Measurements from ENCODE around the gene CHCHD10. TPM values are rescaled to one million over a fixed set of nuclear protein-coding genes. Genes with fewer than 3 reads are reported as not detected.
A peak's percentile ranks its signal among the peaks of the same experiment; 100 is the strongest.

The CHCHD10 gene
- total RNA-seq, 1 experiment from 2014 or later = 178 TPM

- ChIA-PET POLR2A (no interaction called here), CTCF (no interaction called here)
- Mint-ChIP-seq H3K4me3 (ENCODE audit: unreplicated experiment) (no peak overlapping the region), H3K36me3 (ENCODE audit: insufficient read depth, unreplicated experiment) (peaks cover 87% of the 10 kb centered on the region), H3K4me1 (ENCODE audit: low read depth, unreplicated experiment) (no peaks in the 10 kb centered on the region), H3K9me3 (ENCODE audit: unreplicated experiment) (no peaks in the 10 kb centered on the region), H3K27ac (ENCODE audit: unreplicated experiment) (no peak overlapping the region), H3K27me3 (ENCODE audit: insufficient read depth, unreplicated experiment) (no peaks in the 10 kb centered on the region)
- Histone ChIP-seq H3K4me1 (no peaks in the 10 kb centered on the region), H3K4me3 (ENCODE audit: low read depth, low read length) (no peak overlapping the region), H3K9me3 (no peaks in the 10 kb centered on the region), H3K36me3 (ENCODE audit: control insufficient read depth, insufficient read depth, low read length) (peaks cover 2% of the 10 kb centered on the region; the same call in 1 of the 2 replicates), H3K27me3 (replicated peaks; ENCODE audit: control insufficient read depth, insufficient read depth, low read length) (no peaks in the 10 kb centered on the region)
- TF ChIP-seq CTCF (IDR thresholded peaks at IDR 0.05; ENCODE audit: insufficient read depth in 1 of 2, low read depth in 1 of 2, low read length in 1 of 2, severe bottlenecking in 1 of 2, unreplicated experiment in 1 of 2) = no peak
- BruUV-seq (replicated peaks) = no TSS peak
- intact Hi-C loops (cut with micrococcal nuclease; ENCODE audit: unreplicated experiment) = no loop called here
- DNase-seq = no peak
Measured at GRCh38 chr22:23806837-23807236, 39.1 kb upstream of the CHCHD10 start.

DNA sequence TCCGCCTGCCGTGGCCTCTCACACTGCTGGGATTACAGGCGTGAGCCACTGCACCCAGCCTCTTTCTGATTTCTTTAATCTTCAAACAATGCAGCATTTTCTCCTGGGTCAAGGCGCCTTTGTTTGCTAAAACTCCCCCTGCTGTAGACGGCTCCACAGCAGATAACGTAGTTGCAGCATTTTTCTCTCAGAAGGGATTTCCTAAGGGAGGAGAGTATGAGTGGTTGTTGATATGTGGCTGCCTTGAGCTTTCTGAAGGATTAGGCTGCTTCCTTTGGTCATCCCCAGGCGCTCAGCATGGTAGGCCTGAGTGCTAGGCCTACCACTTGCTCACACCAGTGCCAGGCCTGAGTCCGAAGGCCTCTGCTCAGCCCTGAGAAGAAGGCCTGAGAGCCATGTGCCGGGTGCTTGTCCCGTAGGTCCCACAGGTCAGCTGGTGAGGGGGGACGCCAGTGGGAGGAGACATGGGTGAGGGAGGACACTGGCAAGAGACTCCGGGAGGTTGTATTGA is 37.1 kb upstream of the CHCHD10 start:
- peaks cover 5% of the 10 kb centered on the region for H3K36me3 ChIP-seq (ENCODE audit: control insufficient read depth, insufficient read depth, low read length)
- no peaks in the 10 kb centered on the region for H3K9me3 ChIP-seq
- DNase-seq = no peak
- peaks cover 87% of the 10 kb centered on the region for H3K36me3 Mint-ChIP-seq (ENCODE audit: insufficient read depth, unreplicated experiment)
- no peaks in the 10 kb centered on the region for H3K27me3 ChIP-seq (replicated peaks; ENCODE audit: control insufficient read depth, insufficient read depth, low read length)
- H3K27me3 Mint-ChIP-seq (ENCODE audit: insufficient read depth, unreplicated experiment) = no peaks in the 10 kb centered on the region
- ChIA-PET CTCF (interaction anchor here (0.9 kb wide), 1 partner anchor 34 kb away, joined by 4 read pairs; no protein-coding TSS in a partner anchor), POLR2A (no interaction called here)
- no peaks in the 10 kb centered on the region for H3K4me1 Mint-ChIP-seq (ENCODE audit: low read depth, unreplicated experiment)
- no peak for TF ChIP-seq CTCF (IDR thresholded peaks at IDR 0.05; ENCODE audit: insufficient read depth in 1 of 2, low read depth in 1 of 2, low read length in 1 of 2, severe bottlenecking in 1 of 2, unreplicated experiment in 1 of 2)
- BruUV-seq (replicated peaks) = no TSS peak
- no peak overlapping the region for H3K4me3 ChIP-seq (ENCODE audit: low read depth, low read length)
- no peak overlapping the region for H3K4me3 Mint-ChIP-seq (ENCODE audit: unreplicated experiment)
- no peaks in the 10 kb centered on the region for H3K4me1 ChIP-seq
- no peaks in the 10 kb centered on the region for H3K9me3 Mint-ChIP-seq (ENCODE audit: unreplicated experiment)
- intact Hi-C loops (cut with micrococcal nuclease; ENCODE audit: unreplicated experiment) = no loop called here
- H3K27ac Mint-ChIP-seq (ENCODE audit: unreplicated experiment) = peak overlapping the region; percentile 48

DNA sequence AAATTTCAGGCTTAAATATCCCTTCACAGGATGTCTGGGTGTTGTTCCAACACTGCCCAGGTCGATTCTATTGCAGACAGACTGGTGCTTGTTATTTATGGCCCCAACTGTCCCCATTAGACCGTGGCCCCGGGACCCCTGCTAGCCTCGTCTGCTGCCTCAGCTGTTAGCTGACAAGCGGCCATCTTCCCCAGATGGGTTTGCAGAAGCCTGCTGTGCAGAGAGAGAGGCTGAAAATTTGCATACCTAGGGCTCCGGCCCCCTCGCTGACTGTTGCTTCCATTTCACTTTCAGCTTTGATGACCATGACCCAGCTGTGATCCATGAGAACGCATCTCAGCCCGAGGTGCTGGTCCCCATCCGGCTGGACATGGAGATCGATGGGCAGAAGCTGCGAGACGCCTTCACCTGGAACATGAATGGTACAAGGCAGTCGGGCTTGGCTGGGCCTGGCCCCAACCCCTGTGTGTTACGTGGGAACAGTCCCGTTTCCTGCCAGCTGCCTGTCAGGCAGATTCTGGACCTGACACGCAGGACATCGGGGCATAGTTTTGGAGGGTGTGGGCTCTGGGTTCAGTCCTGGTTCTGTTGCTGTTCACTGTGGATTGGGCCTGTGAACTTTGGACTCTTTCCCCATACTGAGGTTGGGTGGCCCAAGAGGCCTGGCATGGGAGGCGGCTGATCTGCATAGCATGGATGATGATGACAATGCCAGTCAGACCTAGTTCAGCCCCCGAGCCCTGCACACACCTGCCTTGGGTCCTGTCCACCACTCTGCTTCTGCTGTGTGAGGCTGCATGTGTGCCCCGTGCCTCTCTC is 35.4 kb upstream of the CHCHD10 start:
- Histone ChIP-seq H3K9me3 (no peaks in the 10 kb centered on the region), H3K36me3 (ENCODE audit: control insufficient read depth, insufficient read depth, low read length) (peaks cover 5% of the 10 kb centered on the region), H3K27me3 (replicated peaks; ENCODE audit: control insufficient read depth, insufficient read depth, low read length) (no peaks in the 10 kb centered on the region), H3K4me3 (ENCODE audit: low read depth, low read length) (no peak overlapping the region), H3K4me1 (no peaks in the 10 kb centered on the region)
- no peak for DNase-seq
- ChIA-PET CTCF (no interaction called here), POLR2A (no interaction called here)
- intact Hi-C loops (cut with micrococcal nuclease; ENCODE audit: unreplicated experiment) = no loop called here
- H3K4me3 Mint-ChIP-seq (ENCODE audit: unreplicated experiment) = no peak overlapping the region
- H3K36me3 Mint-ChIP-seq (ENCODE audit: insufficient read depth, unreplicated experiment) = peaks cover 91% of the 10 kb centered on the region
- TF ChIP-seq CTCF (IDR thresholded peaks at IDR 0.05; ENCODE audit: insufficient read depth in 1 of 2, low read depth in 1 of 2, low read length in 1 of 2, severe bottlenecking in 1 of 2, unreplicated experiment in 1 of 2) = no peak
- H3K27ac Mint-ChIP-seq (ENCODE audit: unreplicated experiment) = no peak overlapping the region
- H3K27me3 Mint-ChIP-seq (ENCODE audit: insufficient read depth, unreplicated experiment) = no peaks in the 10 kb centered on the region
- no TSS peak for BruUV-seq (replicated peaks)
- H3K4me1 Mint-ChIP-seq (ENCODE audit: low read depth, unreplicated experiment) = no peaks in the 10 kb centered on the region
- no peaks in the 10 kb centered on the region for H3K9me3 Mint-ChIP-seq (ENCODE audit: unreplicated experiment)

Data from Caco-2 (cell line).